GM18858 (cell line): Measurements from ENCODE around the gene RPTOR.
"Not testable (repeated sequence)": the region's sequence is repeated elsewhere in the genome, so short reads cannot be mapped to it uniquely, and the experiment has no call there.

Experiments
- ATAC-seq: cut with Tn5 transposase; IDR thresholded peaks from one replicate; pipeline ENCODE4 v1.9.1; 2021; ENCODE audit not compliant: unreplicated experiment

Gene RPTOR

DNA sequence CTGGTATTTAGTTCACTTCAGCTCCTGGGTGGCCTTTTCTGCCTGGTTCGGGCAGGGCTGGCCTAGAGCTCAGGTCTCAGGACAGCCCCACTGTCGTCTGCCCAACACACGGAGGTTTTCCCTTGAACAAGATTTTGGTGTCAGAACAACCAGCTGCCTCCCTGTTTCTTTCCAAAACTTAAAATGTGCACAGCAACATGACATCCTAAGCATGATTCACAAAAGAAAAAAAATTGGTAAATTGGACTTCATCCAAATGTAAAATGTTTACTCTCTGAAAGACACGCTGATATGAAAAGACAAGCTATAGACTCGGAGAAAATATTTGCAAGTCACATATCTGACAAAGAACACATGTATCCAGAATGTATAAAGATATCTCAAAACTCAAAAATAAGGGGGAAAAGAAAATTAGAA is 249.2 kb downstream of the RPTOR start:
- no peak for ATAC-seq

- no peak for ATAC-seq
Observed at GRCh38 chr17:80794281-80795089, 249.8 kb downstream of the RPTOR start.

DNA sequence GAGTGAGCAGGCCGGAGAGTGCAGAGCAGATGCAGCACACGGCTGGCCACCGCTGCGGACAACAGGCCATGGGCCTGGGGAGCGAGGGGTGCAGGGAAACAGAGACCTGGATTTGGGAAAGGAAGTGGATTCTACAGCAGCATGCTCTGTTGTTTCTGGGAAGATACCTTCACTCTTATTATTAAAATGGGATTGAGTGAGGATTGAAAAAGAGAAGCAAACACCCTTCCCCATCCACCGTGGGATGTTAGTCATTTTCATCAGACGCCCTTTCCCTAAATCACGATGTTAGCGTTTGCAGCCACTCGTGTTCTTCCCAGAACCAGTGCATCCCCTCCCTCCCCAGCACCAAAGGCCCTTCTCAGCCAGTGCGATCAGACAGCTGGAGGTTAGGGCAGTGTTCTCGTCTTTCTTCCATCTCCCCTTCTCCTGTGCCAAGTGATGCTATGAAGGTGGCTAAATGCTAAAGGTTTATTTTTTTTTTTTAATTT is 250.5 kb downstream of the RPTOR start:
- no peak for ATAC-seq

GRCh38 chr17:80795754-80796153 is 251.1 kb downstream of the RPTOR start:
- ATAC-seq, result no peak

DNA sequence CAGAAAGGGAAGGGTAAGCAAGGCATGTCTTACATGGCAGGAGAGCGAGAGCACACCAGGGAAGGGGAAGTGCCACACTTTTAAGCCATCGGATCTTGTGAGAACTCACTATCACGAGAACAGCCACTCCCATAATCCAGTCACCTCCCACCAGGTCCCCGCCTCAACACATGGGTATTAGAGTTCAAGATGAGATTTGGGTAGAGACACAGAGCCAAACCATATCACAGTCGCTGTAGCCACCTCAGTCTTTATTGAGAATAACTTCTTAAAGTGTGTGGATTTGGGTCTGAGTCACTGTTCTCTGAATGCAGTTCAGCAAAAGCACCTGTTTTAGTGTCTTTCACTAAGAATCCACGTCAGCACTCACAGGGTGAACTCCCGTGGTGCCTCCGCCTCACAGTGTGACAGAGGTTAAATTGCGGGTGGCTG is 251.8 kb downstream of the RPTOR start:
- ATAC-seq, result no peak

GRCh38 chr17:80797222-80797621 is 252.6 kb downstream of the RPTOR start:
- not testable (repeated sequence) for ATAC-seq

DNA sequence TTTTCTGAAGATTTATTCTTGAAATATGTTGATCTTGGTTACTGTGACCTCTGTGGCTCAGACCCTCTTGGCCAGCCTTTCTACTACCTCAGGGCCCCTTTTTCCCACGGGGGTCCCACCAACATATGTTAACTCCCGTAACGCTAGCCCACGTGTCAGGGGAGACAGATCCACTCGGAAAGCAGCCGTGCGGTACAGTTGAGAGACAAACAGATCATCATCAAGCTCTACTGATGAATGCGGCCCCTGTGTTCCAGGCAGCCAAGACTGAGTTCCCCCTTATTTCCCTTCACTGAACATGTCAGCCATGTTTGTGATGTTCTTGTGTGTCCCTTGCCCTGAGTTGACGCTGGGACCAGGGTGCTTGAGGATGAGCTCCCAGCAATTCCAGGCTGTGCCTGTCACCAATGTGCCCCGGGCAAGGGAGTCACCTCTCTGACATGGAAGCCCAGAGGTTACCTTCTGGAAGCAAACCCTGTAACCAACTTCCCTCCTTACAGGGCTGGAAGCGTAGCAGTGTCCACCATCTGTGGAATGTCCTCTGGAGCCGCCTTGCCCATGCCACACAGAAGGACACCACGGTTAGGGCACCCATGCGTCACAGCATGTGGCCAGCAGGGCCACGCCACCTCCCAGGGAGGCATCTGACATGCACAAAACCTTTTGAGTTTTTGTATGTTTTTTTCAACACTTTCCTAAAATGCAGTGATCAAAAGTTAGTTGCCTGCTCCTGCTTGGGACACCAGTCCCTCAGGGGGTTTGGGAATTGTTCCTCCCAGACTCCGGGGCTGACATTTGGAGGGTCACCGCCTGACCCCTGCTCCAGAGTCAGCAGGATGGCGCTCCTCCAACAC is 253.3 kb downstream of the RPTOR start:
- no peak for ATAC-seq

- ATAC-seq, result no peak
Observed at GRCh38 chr17:80798595-80799537, 254.2 kb downstream of the RPTOR start.

DNA sequence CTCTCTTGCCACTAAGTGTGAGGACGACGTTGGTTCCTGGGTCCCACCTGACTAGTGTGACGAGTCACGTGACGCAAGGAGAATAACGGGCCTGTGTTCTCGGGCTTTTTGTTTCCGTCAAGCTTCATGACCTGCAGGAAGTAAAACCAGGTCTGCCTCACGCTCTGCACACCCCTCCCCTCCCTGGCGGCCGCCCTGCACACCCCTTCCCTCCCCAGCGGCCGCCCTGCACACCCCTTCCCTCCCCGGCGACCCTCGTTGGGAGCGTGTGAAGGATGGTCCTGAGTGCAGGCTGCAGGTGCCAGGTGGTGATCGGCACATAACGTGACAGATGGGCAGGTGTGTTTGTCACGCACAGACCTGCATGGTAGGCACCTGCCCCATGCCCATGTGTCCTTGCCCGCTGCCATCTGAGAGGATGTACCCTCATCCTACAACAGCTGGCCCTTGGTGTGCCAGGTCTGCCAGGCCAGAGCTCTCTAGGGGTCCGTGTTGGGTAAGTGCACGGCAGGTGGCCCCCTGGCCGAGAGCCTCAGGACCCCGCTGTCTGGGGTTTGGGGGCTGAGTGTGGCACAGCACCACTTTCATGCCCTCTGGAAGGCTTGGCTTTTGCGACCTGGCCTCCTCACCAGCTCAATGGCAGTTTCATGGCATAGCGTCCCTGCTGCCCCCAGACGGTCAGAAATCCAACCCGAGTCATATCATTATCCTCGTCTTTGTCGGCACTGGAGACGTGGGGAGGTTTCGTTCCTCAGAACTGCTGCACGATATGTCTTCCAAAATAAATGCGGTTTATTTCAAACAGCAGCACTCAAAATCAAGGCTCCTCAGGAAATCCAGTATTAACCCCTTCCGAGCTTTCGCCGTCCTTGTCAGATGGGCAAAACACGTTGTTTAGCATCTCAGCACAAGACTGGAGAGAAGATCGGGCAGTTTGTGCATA is 255.2 kb downstream of the RPTOR start:
- no peak for ATAC-seq

DNA sequence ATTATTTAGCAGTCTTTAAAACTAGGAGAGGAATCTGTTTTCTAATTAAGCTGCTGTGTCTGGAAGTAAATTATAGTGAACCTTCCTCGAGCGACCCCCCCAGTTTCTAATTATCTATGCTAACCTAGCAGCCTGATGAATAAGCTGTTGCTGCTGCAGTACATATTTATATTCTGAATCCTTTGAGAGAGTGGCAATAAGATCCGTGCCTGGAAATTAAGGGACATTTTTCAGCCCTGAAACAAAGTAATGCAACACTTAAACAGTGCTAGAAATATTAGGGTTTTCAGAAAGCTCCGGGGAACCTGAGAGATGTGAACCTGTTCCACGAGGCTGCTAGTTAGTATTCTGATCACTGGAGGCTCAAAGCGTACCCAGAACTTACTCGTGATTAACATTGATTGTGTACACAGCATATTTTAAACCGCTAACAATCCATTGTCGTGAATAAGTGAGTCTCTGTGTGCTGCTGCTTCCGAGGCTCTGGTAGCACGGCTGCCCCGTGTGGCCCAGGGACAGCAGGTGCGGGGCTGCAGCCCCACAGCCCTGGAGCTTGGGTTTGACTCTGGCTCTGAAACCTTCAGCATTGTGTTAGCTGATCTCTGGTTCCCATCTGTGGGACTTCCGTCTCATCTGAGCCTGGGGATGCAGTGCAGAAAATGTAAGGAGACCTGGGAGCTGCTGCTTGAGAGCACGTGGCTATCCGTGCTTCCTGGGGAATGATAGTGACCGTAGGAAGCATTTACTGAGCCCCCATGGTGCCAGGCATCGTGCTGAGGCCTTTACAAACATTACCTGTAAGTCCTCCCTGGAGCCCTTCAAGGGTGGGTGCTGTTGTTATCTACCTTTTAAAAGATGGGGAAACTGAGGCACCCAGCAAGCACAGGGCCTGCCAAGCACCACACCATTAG is 256.1 kb downstream of the RPTOR start:
- no peak for ATAC-seq

DNA sequence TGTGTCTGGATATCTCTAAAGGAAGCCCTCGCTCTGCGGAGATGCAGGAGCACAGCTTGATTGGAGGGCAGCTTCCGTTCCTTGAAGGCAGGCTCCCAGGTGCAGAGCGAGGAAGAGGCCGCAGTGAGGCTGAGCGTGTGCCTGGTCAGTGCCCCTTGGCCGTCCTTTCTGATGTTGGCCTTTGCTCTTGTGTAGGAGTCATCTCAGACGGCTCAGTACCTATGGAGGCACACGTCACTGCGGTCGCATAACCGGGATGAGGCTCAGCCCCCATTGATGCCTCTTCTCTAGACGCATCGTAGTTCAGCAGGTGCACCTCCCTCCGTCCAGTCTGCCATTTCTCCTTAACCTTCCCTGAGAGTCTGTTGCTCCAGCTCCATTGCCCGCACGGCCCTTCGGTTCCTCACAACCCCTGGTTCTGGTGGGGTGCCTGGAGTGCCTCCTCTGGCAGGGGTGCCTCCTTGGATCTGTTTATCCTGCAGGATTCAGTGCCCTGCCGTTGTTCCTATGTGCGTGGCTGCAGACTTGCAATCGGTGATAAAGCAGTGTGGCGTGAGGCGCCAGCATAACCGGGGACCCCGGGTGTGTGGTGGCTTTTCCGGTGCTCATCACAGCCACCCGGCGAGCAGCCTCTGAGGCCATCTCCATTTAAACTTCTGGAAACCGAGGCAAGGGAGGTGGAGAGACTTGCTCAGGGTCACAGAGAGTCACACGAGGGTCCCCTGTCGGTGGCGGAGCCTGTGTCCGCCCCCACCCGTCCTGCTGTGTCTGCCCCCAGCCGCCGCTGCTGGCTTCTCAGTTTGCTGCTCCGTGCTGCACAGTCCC is 258.2 kb downstream of the RPTOR start:
- ATAC-seq, result no peak

DNA sequence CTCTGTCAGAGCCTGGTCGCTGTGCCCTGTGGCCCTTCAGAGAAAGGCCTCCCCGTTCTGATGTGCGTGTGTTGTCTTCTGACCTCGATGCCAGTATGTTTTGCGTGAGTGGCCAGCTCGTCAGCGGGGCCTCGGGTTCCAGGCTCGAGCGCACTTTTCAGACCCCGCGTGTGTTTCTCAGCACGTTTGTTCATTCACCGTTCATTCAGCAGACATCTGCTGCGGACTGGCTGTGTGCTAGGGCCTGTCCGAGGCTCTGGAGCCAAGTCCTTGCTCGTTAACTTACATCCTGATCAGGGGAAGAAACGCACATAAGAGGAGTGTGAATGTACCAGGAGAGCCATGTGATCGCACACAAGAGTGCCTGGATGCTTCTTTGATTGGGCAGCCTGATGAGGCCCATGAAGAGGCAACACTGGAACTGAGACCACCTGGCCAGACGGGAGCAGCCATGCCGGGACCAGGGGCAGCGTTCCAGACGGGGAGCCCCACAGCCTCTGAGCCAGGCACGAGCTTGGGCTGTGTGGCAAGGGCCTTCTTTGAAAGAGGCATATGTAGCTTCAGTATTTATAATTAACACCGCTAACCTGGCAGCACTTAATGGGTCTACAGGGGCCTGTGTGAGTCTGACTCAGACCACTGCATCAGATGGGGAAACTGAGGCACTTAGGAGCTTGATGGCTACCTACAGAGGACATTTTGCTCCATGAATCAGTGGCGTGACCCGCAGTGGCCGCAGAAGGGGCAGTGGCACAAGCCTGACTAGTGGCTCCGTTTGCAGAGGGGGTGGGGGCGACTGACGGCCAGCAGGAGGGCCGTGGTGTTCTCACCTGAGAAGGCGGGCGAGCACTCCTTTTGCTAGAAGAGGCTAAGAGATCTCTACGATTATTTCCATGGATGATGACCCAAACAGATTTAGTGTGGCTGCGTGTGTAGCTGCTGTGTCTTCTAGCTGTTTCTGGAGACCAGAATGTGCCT is 259.1 kb downstream of the RPTOR start:
- no peak for ATAC-seq

DNA sequence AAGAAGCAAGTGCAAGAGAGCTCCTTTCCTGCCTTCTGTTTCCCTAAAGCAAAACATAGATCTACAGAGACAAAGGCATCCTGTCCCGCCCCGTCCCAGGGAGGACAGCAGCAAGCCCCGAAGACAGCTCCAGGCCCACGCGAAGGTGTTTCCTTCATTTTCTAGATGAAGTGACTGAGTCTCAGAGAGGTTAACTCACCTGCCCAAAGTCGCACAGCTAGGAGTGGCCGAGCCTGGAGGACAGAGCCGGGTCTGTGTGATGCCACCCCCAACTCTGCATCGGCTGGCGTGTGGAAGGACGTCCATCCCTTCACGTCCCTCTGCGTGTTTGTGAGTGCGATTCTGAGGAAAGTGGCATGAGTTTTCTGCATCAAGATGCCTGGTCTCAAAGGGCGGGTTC is 259.8 kb downstream of the RPTOR start:
- no peak for ATAC-seq

GRCh38 chr17:80805032-80805751 is 260.6 kb downstream of the RPTOR start:
- ATAC-seq, result no peak

- ATAC-seq, result no peak
Observed at GRCh38 chr17:80807014-80807413, 262.4 kb downstream of the RPTOR start.

DNA sequence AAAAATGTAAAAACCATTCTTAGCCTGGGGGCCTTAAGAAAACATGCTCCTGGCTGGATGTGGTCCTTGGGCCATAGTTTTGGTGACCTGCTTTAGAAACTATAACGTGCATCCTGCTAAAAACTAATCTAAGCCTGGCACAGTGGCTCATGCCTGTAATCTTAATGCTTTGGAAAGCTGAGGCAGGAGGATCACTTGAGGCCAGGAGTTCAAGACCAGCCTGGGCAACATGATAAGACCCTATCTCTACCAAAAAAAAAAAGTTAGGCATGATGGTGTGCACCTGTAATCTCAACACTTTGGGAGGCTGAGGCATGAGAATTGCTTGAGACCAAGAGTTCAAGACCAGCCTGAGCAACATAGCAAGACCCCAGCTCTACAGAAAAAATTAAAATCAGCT is 263.2 kb downstream of the RPTOR start:
- ATAC-seq, result no peak
